ENCODE data around the gene PNP. TPM values are rescaled to one million over a fixed set of nuclear protein-coding genes. Genes with fewer than 3 reads are reported as not detected.
"Not testable (repeated sequence)": the region's sequence is repeated elsewhere in the genome, so short reads cannot be mapped to it uniquely, and the experiment has no call there.

PNP gene
- polyA plus RNA-seq, 4 donors, result 55.0 to 95.5 (median 62.3) TPM

GRCh38 chr14:20489093-20489994 lies 20.1 kb downstream of the PNP start:
- no peak for DNase-seq (ENCODE audit: low read depth in 4 of 4, low spot score in 2 of 4)

GRCh38 chr14:20490563-20490962 lies 21.4 kb downstream of the PNP start:
- no peak for DNase-seq (ENCODE audit: low read depth in 4 of 4, low spot score in 2 of 4)

- no peak for DNase-seq (ENCODE audit: low read depth in 4 of 4, low spot score in 2 of 4)
Measured at GRCh38 chr14:20492486-20492885, 23.3 kb downstream of the PNP start.

GRCh38 chr14:20493634-20494033 lies 24.4 kb downstream of the PNP start:
- DNase-seq (ENCODE audit: low read depth in 4 of 4, low spot score in 2 of 4), result no peak

GRCh38 chr14:20494935-20495766 lies 25.9 kb downstream of the PNP start:
- no peak for DNase-seq (ENCODE audit: low read depth in 4 of 4, low spot score in 2 of 4)

- DNase-seq (ENCODE audit: low read depth in 4 of 4, low spot score in 2 of 4), result no peak
Measured at GRCh38 chr14:20498622-20499021, 29.4 kb downstream of the PNP start.

GRCh38 chr14:20499108-20499507 lies 29.9 kb downstream of the PNP start:
- no peak for DNase-seq (ENCODE audit: low read depth in 4 of 4, low spot score in 2 of 4)

GRCh38 chr14:20499881-20500280 lies 30.7 kb downstream of the PNP start:
- DNase-seq (ENCODE audit: low read depth in 4 of 4, low spot score in 2 of 4), result no peak

- no peak for DNase-seq (ENCODE audit: low read depth in 4 of 4, low spot score in 2 of 4)
Measured at GRCh38 chr14:20501346-20501745, 32.1 kb downstream of the PNP start.

- no peak for DNase-seq (ENCODE audit: low read depth in 4 of 4, low spot score in 2 of 4)
Measured at GRCh38 chr14:20503898-20504297, 34.7 kb downstream of the PNP start.

- DNase-seq (ENCODE audit: low read depth in 4 of 4, low spot score in 2 of 4), result not testable (repeated sequence)
Measured at GRCh38 chr14:20506276-20506675, 37.1 kb downstream of the PNP start.

GRCh38 chr14:20506752-20507151 lies 37.5 kb downstream of the PNP start:
- DNase-seq (ENCODE audit: low read depth in 4 of 4, low spot score in 2 of 4), result not testable (repeated sequence)

GRCh38 chr14:20507537-20507936 lies 38.3 kb downstream of the PNP start:
- not testable (repeated sequence) for DNase-seq (ENCODE audit: low read depth in 4 of 4, low spot score in 2 of 4)

GRCh38 chr14:20508367-20508766 lies 39.2 kb downstream of the PNP start:
- DNase-seq (ENCODE audit: low read depth in 4 of 4, low spot score in 2 of 4), result no peak

- no peak for DNase-seq (ENCODE audit: low read depth in 4 of 4, low spot score in 2 of 4)
Measured at GRCh38 chr14:20512177-20512905, 43.1 kb downstream of the PNP start.

GRCh38 chr14:20515846-20516245 lies 46.6 kb downstream of the PNP start:
- no peak for DNase-seq (ENCODE audit: low read depth in 4 of 4, low spot score in 2 of 4)

GRCh38 chr14:20516921-20517320 lies 47.7 kb downstream of the PNP start:
- DNase-seq (ENCODE audit: low read depth in 4 of 4, low spot score in 2 of 4), result no peak

GRCh38 chr14:20522332-20522731 lies 53.1 kb downstream of the PNP start:
- no peak for DNase-seq (ENCODE audit: low read depth in 4 of 4, low spot score in 2 of 4)

GRCh38 chr14:20524027-20524426 lies 54.8 kb downstream of the PNP start:
- no peak for DNase-seq (ENCODE audit: low read depth in 4 of 4, low spot score in 2 of 4)
